ENCODE data around the gene STOML3.

The STOML3 gene

GRCh38 chr13:38922170-38922569 lies 68.5 kb downstream of the STOML3 start:
- no peaks in the 10 kb centered on the region for H3K36me3 ChIP-seq (ENCODE audit: insufficient read depth, low read length)
- H3K4me3 ChIP-seq (ENCODE audit: low read depth, low read length, poor library complexity, severe bottlenecking) = no peak overlapping the region
- no peaks in the 10 kb centered on the region for H3K9me3 ChIP-seq (ENCODE audit: low read length)
- no peaks in the 10 kb centered on the region for H4K20me1 ChIP-seq (ENCODE audit: insufficient read depth, low read length)
- no peak for TF ChIP-seq CTCF (IDR thresholded peaks at IDR 0.05; ENCODE audit: low read length)
- no peak for TF ChIP-seq EZH2 (IDR thresholded peaks at IDR 0.05; ENCODE audit: borderline replicate concordance, low read length)
- H3K27me3 ChIP-seq (ENCODE audit: insufficient read depth, low read length) = no peaks in the 10 kb centered on the region; the same call in 1 of the 2 replicates
- no peak overlapping the region for H3K27ac ChIP-seq (ENCODE audit: low read depth, low read length, poor library complexity, severe bottlenecking)
- H3F3A ChIP-seq (ENCODE audit: insufficient read depth, low read length) = no peaks in the 10 kb centered on the region
- no peaks in the 10 kb centered on the region for H3K4me1 ChIP-seq (ENCODE audit: insufficient read depth, low read length, severe bottlenecking)
- no peak overlapping the region for H2AFZ ChIP-seq (ENCODE audit: low read length)
- no peak overlapping the region for H3K9ac ChIP-seq (ENCODE audit: low read length)
- no peaks in the 10 kb centered on the region for H3K79me2 ChIP-seq (ENCODE audit: insufficient read depth, low read length)
- H3K9me2 ChIP-seq (ENCODE audit: low read depth, low read length) = no peaks in the 10 kb centered on the region
- H3K4me2 ChIP-seq (ENCODE audit: low read length) = no peak overlapping the region

- no peak overlapping the region for H3K9ac ChIP-seq (ENCODE audit: low read length)
- no peaks in the 10 kb centered on the region for H3K9me2 ChIP-seq (ENCODE audit: low read depth, low read length)
- no peaks in the 10 kb centered on the region for H4K20me1 ChIP-seq (ENCODE audit: insufficient read depth, low read length)
- H3K27me3 ChIP-seq (ENCODE audit: insufficient read depth, low read length) = no peaks in the 10 kb centered on the region
- H3F3A ChIP-seq (ENCODE audit: insufficient read depth, low read length) = no peaks in the 10 kb centered on the region
- no peaks in the 10 kb centered on the region for H3K79me2 ChIP-seq (ENCODE audit: insufficient read depth, low read length)
- H2AFZ ChIP-seq (ENCODE audit: low read length) = no peak overlapping the region
- TF ChIP-seq CTCF (IDR thresholded peaks at IDR 0.05; ENCODE audit: low read length) = no peak
- H3K36me3 ChIP-seq (ENCODE audit: insufficient read depth, low read length) = no peaks in the 10 kb centered on the region
- no peak overlapping the region for H3K27ac ChIP-seq (ENCODE audit: low read depth, low read length, poor library complexity, severe bottlenecking)
- H3K4me1 ChIP-seq (ENCODE audit: insufficient read depth, low read length, severe bottlenecking) = no peaks in the 10 kb centered on the region
- H3K4me2 ChIP-seq (ENCODE audit: low read length) = no peak overlapping the region
- no peak overlapping the region for H3K4me3 ChIP-seq (ENCODE audit: low read depth, low read length, poor library complexity, severe bottlenecking)
- no peaks in the 10 kb centered on the region for H3K9me3 ChIP-seq (ENCODE audit: low read length)
These were observed 69.5 kb downstream of the STOML3 start for GRCh38 chr13:38921081-38921480.

All from OCI-LY1 (cell line).